GM18499 (cell line): ENCODE results near the gene ZNF212.
A peak's percentile ranks its signal among the peaks of the same experiment; 100 is the strongest.
"Not testable (repeated sequence)": the region's sequence is repeated elsewhere in the genome, so short reads cannot be mapped to it uniquely, and the experiment has no call there.

Source experiments
- ATAC-seq: cut with Tn5 transposase; IDR thresholded peaks from one replicate; pipeline ENCODE4 v1.9.1; 2021; ENCODE audit warnings: moderate number of reproducible peaks; ENCODE audit not compliant: insufficient read depth, unreplicated experiment

The ZNF212 gene

DNA sequence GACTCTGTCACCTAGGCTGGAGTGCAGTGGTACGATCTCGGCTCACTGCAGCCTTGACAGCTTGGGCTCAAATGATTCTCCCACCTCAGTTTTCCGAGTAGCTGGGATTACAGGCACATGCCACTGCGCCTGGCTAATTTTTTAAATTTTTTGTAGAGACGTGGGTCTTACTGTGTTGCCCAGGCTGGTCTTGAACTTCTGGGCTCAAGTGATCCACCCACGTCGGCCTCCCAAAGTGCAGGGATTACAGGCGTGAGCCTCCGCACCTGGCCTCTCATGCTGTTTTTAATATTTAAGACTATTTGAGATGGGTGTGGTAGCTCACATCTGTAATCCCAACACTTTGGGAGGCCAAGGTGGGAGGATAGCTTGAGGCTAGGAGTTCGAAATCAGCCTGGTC, 12.1 kb downstream of the ZNF212 start:
- not testable (repeated sequence) for ATAC-seq

DNA sequence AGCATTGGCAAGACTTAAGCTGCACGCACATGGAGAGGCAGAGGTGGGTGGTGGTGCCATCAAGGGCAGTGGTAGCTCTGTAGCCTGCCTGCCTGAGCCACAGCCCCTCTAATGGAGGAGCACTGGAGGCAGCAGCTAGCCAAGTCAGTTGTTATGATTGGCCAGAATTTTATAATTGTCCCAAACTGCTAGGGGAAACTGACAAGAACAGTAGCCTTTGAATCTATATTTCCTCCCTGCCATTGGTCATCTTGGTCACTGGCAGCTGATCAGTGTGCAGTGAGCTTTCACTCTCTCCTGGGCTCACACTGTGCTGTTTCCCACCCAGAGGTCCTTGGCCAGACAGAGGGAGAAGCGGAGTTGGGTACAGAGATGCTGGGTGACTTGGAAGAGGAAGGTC, 12.9 kb downstream of the ZNF212 start:
- ATAC-seq, result no peak

DNA sequence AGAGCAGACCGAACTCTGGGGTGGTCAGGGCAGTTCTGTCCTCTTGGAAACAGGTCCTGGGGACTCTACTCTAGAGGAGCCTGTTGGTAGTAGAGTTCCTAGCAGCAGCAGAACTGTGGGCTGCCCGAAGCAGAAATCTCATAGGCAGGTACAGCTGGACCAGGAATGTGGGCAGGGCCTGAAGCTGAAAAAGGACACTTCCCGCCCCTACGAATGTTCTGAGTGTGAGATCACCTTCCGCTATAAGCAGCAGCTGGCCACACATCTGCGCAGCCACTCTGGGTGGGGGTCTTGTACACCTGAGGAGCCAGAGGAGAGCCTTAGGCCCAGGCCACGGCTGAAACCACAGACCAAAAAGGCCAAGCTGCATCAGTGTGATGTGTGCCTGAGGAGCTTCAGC, 14.2 kb downstream of the ZNF212 start:
- no peak for ATAC-seq

DNA sequence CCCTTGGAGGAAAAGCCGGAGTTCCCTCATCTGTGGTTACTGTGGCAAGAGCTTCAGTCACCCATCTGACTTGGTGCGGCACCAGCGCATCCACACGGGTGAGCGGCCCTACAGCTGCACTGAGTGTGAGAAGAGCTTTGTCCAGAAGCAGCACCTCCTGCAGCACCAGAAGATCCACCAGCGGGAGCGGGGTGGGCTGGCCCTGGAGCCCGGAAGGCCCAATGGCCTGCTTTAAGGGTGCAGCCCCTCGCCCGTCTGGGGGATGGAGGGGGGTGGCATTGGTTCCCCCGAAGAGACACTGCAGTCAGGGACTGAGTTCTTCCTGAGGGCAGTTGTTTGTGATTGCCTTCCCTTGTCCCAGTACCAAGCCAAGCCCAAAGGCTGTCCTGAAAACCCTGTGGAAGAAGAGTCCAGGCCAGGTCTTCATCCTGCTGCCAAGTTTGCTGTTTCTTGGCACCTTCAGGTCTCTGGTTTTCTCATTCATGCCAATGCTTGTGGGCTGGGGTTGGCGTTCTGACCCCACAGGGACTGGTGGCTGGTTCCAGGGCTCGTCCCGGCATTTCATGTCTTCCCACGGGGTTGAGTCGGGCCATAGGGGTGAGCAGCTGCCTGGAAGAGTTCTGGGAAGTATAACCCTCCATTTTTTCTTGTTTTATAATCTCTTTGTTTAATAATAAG, 14.9 kb downstream of the ZNF212 start:
- ATAC-seq, result no peak

DNA sequence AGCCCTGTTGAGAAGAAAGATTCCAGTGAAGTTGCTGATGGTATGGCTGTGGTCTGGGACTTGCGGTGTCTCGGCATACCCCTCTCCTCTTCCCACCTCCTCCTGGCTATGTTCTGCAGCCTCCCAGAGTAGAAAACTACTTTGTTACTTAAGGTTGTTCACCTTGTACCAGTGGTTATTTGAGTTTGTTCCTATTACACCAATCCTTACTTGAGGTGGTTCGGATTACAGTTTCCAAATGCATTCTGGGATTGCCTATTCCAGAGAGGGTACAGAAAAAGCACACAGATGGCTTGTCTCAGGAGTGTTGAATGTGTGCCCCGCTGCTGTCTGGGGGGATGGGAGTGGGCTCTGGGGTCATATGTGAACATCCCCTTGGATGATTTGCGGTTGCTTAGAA, 15.7 kb downstream of the ZNF212 start:
- ATAC-seq, result no peak

DNA sequence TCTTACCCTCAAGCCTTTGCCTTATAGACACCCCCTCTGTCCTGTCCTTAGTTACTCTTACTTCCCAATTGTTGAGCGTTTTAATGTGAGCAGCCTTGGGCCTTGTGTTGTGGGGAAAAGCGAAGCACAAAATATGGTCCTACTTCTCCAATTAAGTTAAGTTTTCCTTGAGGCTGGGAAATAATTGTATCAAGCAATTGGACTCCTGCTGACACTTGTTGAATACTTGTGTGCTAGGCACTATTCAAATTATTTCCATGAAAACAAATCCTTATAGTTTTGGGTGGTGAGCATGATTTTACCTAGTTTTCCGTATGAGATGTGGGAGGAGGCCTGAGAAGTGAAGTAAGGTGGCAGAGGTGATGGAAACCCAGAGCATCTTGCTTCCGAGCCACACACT, 17.1 kb downstream of the ZNF212 start:
- no peak for ATAC-seq

DNA sequence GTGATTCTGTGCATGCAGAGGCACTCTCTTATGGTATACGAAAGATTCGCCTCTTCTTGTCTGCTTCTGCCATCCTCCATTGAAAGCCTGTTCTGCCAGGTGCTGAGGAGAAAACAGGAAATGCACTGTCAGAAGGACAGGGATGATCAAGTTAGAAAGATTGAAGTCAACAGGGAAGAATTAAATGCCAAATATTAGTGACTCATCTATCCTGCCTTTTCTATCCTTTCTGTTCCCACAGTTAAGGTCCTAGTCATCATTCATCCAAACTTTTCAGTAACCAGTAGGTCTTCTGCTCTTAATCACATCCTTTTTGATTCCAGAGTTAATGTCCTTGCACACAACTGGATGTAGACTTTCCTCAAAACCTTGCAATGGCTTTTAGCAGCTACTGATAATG, 17.7 kb downstream of the ZNF212 start:
- no peak for ATAC-seq

DNA sequence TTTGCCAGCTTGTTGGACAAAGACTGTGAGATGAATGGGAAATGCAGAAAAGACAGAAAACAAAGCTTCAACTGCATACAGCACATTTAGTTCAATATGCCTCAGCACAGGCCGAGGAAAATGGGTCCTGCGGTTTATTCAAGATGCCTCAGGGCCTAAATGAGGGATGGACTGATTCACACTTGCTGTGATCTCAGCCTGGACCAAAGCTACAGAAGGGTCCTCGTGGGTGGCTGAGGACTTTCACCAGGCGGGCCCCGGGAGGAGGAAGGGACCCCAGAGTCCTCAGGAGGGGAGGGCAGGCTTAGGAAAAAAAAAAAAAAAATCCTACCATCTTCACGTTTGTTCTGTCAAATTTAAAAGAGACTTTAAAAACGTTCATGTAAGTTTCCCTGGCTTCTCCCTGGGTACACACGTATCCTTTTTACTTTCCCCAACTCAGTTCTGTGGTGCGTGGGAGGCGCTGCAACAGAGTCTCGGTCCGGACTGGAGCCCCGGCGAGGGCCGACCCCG, 21.9 kb downstream of the ZNF212 start:
- peak; percentile 25 for ATAC-seq

DNA sequence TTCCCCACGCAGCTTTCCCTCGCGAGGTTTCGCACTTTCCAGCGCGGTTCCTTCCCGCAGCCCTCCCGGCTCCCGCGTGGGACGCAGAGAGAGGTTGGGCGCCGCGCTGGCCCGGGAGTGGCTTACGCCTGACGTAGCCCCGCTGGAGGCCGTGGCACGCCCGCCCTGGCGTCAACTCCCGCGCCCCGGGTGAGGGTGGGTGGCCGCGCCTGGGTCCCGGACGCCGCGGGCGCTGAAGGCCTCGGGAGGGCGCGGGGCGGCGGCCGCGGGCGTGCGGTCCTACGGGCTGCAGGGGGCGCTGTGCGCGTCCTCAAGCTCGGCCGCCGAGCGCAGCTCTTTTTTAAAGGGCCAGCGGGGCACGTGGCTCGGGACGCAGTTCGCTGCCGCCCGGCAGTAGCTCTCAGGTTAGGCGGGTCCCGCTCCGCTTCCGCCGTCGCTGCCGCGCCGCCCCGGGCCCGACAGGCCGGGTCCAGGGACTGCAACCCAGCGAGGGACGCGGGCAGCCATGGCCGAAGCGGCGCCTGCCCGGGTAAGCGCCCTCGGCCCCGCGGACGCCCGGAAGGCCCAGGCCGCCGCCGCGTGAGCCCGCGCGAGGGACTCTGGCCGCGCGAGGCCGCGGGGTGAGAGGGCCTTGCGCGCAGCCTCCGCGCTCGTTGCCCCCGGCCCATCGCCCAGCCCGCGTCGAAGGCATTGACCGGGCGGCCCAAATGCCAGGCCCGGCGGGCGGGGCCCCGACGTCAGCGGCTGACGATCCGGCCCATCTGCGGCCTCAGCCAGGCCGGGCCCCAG, 22.6 kb downstream of the ZNF212 start, which contains the start of gene ZNF783:
Gene ZNF783 (plus strand): TSS at position 368 of the 789 bp plus-strand sequence. CDS start 138 bp downstream, at position 506.
- peak; percentile 55 for ATAC-seq

DNA sequence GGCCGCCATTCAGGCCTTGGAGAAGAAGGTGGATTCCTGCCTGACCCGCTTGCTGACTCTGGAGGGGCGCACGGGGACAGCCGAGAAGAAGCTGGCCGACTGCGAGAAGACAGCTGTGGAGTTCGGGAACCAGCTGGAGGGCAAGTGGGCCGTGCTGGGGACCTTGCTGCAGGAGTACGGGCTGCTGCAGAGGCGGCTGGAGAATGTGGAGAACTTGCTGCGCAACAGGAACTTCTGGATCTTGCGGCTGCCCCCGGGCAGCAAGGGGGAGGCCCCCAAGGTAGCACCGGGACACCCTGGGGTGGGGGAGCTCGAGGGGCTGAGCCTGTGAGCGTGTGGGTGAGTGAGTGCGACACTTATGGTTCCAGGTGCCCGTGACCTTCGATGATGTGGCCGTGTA, 27.0 kb downstream of the ZNF212 start:
- no peak for ATAC-seq

DNA sequence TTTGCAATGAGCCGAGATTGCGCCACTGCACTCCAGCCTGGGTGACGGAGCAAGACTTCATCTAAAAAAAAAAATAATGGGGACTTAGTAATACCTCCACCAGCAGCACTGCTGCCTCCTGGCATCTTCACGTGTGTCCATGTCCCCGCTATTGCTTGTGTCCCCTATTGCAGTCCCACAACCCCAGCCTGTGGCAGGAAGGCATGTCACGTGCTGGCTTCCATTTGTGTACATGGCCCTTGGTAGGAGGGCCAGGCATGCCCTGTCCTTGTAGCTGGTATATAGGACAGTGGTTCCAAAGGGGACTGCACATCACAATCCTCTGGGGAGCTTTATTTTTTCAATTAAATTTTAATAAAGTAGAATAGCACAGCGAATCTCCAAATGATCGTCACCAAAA, 28.3 kb downstream of the ZNF212 start:
- no peak for ATAC-seq

DNA sequence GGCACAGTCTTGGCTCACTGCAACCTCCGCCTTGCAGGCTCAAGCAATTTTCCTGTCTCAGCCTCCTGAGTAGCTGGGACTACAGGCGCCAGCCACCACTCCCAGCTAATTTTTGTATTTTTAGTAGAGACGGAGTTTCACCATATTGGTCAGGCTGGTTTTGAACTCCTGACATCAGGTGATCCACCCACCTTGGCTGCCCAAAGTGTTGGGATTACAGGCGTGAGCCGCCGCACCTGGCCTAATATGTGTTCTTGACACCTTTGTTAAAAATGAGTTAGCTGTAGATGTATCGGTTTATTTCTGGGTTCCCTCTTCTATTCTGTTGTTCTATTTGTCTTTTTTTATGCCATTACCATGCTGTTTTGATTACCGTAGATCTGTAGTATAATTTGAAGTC, 35.0 kb downstream of the ZNF212 start:
- not testable (repeated sequence) for ATAC-seq

DNA sequence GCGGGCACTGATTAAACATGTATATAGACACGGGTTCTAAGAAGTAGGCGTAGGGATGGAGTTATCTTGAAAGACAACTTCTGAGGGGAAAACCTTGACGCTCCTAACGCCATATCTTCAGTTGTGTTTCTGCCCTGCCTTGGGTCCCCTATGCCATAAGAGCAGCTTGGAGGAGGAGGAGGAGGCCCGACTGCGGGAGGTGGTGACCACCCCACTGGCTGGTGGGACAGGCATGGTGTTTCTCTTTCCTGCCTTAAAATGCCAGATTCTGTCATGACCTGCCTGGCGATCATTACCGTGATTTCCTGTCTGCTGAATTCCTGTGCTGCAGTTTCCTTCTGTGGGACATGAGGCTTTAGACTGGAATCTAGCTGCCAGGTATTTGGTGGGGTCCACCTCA, 38.4 kb downstream of the ZNF212 start:
- no peak for ATAC-seq

DNA sequence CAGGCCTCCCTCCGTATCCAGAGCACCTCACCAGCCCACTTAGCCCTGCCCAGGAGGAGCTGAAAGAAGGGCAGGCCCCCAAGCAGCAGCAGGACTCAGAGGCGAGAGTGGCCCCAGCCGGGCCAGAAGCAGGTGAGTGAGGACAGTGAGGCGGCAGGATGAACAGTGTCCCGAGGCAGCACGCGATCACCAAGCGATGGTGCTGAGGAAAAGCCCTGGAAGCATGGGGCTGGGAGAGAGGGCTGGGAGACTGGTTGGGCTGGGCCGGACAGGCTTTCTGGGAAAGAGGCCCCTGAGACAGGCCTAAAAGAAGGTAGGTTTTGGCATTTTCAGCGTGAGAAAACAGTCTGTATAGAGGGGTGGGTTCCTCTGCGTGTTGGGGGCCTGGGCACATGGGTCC, 38.9 kb downstream of the ZNF212 start:
- no peak for ATAC-seq

DNA sequence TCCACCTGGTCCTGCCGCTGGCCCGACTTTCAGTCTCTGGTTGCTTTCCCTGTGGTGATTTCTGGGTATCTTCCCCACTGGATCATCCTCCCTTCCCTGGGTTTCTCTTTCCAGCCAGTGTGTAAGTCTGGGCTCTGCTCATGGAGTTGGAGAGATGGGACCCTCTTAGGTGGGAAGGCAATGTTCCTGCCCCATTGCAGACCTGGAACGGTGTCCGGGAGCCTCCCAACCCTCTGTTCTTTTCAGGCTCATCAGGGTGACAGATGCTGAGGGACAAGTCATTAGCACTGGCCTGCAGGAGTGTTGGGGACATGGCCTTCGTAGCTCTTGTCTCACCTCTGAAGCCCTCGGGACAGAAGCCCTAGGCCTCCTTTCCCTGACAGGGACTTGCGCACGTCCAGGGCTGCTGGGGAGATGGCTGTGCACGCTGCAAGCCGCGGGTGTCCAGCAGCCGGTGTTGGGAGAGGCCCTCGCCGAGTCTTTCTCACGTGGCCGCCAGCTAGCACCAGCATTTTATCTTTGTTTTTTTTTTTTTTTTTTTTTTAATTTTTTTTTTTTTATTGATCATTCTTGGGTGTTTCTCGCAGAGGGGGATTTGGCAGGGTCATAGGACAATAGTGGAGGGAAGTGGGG, 39.8 kb downstream of the ZNF212 start:
- ATAC-seq, result no peak

DNA sequence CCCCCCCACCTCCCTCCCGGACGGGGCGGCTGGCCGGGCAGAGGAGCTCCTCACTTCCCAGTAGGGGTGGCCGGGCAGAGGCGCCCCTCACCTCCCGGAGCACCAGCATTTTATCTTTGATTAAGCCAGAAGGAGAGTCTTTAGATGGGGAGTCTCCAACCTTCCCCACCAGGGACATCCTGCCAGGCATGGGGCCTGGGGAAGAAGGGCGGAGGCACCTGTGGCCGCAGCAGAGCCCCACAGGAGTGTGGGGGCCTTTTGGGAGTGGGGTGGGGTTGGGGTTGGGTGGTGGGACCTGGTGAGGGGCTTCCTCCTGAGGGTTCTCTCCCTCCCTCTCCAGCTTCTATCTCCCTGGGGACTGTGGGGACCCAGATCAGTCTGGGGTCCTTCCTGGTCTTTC, 40.7 kb downstream of the ZNF212 start:
- no peak for ATAC-seq

DNA sequence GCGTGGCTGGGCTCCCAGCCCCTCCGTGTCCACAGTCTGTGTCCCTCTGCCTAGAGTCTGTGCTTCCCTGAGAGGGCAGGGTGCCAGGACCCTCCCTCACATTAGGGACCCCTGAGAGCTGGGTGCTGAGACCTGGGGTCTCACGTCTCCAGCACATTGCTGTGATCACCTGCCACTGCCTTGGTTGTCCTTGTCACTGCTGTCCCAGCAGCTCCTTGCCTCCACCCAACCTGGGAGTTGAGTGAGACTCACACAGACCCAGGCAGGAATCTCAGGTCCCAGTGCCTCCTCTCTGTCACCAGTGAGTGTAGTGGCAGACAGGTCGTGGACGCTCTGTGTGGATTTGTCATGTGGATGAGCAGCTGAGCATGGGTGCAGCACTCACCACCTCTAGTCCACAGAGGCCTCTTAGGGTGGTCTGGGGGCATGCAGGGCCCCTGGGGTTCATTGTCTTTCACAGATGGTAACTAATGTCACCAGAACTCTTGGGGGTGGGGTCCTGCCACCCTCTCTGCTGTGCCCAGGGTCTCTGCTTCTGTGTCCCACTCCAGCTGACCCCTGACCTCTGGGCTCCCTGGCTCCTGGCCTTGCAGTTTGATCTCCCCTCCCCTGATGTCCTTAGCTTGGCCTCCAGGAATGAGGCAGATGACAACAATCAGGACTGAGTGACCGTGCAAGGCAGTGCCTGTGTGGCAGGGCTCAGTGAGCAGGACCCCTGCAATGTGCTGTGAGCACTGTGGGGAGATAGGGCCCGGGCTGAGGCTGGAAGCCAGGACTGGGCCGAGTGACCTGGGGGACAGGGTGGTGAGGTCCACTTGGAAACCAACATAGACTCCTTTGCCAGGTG, 41.4 kb downstream of the ZNF212 start:
- ATAC-seq, result no peak

DNA sequence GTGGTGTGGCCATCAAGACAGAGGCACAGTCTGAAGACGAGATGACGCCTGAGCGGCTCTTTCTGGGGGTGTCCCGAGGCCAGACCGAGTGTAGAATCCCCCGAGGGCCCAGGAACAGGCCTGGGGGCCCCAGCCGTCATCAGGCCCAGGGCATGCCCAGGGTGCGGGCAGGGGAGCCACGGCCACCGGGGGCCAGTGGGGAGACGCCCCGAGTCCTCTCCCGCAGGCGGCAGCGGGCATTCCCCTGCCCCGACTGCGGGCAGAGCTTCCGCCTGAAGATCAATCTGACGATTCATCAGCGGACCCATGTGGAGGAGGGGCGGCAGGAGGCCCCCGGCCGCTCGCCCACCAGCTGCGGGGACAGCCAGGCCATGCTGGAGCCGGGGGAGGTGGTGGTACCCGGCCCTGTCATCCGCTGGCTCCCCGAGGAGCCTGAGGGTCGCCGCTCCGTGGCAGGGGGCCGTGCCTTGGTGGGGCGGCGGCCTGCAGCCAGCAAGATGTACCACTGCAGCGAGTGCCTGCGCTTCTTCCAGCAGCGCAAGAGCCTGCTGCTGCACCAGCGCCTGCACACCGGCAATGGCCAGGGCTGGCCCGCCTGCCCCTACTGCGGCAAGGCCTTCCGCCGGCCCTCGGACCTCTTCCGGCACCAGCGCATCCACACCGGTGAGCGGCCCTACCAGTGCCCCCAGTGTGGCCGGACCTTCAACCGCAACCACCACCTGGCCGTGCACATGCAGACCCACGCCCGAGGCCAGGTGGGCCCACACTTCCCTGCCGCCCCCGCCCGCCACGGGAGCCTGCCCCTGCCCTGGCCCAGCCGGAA, 42.3 kb downstream of the ZNF212 start:
- no peak for ATAC-seq

DNA sequence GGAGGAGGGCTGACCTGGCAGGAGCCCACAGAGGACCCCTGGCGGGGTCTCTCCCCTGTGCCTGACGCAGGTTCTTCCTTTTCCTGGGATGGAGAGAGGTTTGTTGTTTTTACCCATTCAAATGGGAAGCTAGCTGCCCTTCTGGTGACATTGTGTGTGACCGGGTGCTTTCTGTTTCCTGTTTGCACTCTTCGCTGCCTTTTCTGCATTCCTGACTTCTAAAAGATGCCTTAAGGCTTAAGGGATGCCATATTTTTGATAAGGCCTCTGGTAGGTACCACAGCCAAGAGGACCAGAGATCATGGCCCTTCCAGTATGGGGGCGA, 42.8 kb downstream of the ZNF212 start:
- no peak for ATAC-seq

DNA sequence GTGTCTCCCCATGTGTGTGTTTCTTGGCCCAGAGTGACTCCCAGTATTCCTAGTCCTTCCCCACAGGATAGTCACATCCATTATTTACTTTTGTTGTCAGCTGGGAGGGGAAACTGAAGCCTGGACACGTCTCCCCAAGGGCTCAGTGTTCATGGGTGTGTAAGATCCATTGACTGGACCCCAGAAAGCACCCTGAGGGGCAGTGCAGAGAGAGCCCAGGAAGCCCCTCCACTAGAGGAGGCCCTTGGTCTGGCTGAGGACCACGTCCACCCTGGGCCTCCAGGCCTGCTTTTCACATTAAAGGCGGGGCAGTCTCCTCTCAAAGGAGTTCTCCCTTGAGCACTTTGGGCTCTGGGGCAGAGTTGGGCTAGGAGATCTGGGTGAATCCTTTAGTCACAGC, 43.9 kb downstream of the ZNF212 start:
- ATAC-seq, result no peak
